ENCODE data around the gene HMSD.

The HMSD gene

GRCh38 chr18:63972002-63972376 is 22.9 kb downstream of the HMSD start:
- TF ChIP-seq RAD21 (IDR thresholded peaks at IDR 0.05; ENCODE audit: low read depth) (no peak), FOXM1 (IDR thresholded peaks at IDR 0.05; ENCODE audit: borderline replicate concordance, low read depth) (no peak), REST (IDR thresholded peaks at IDR 0.05; ENCODE audit: low read depth) (no peak), CREB1 (IDR thresholded peaks at IDR 0.05; ENCODE audit: low read depth) (no peak), EGR1 (IDR thresholded peaks at IDR 0.05) (no peak), TCF12 (IDR thresholded peaks at IDR 0.05; ENCODE audit: low read depth) (no peak), YY1 (IDR thresholded peaks at IDR 0.05; ENCODE audit: low read depth) (no peak), TAF1 (IDR thresholded peaks at IDR 0.05; ENCODE audit: low read depth) (no peak), NFIC (IDR thresholded peaks at IDR 0.05) (no peak), ZBTB7A (IDR thresholded peaks at IDR 0.05; ENCODE audit: low read depth) (no peak), USF1 (IDR thresholded peaks at IDR 0.05) (no peak), EP300 (IDR thresholded peaks at IDR 0.05; ENCODE audit: borderline replicate concordance) (no peak), TEAD4 (IDR thresholded peaks at IDR 0.05) (no peak), CEBPB (IDR thresholded peaks at IDR 0.05) (no peak)
- TF ChIP-seq, protein P1, sequence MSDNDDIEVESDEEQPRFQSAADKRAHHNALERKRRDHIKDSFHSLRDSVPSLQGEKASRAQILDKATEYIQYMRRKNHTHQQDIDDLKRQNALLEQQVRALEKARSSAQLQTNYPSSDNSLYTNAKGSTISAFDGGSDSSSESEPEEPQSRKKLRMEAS (IDR thresholded peaks at IDR 0.05), result no peak

DNA sequence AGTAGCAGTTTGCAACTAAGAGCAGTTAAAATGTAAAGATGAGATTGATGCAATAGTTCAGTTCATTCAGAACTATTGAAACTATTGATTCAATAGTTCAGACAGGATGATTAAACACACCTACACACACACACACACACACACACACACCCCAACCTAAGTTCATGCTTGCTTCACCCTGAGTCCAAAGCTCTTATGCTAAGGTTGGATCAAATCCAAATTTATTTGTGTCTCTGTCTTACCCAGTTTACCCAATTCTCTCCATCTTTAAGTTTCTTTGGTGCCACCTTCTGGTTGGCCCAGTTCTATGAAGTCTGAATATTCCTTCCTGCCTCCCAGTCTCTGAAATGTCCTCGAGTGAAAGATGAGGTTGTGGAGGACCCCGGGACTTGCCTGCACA is 25.9 kb downstream of the HMSD start:
- TF ChIP-seq CREB1 (IDR thresholded peaks at IDR 0.05; ENCODE audit: low read depth) (no peak), FOXM1 (IDR thresholded peaks at IDR 0.05; ENCODE audit: borderline replicate concordance, low read depth) (no peak), NFIC (IDR thresholded peaks at IDR 0.05) (no peak), RAD21 (IDR thresholded peaks at IDR 0.05; ENCODE audit: low read depth) (no peak)

- TF ChIP-seq YY1 (IDR thresholded peaks at IDR 0.05; ENCODE audit: low read depth) (no peak), USF1 (IDR thresholded peaks at IDR 0.05) (no peak)
Observed at GRCh38 chr18:63975628-63976027, 26.5 kb downstream of the HMSD start.

GRCh38 chr18:63977040-63977439 is 27.9 kb downstream of the HMSD start:
- no peak for TF ChIP-seq REST (IDR thresholded peaks at IDR 0.05; ENCODE audit: low read depth)
- no peak for TF ChIP-seq CREB1 (IDR thresholded peaks at IDR 0.05; ENCODE audit: low read depth)
- no peak for TF ChIP-seq TCF12 (IDR thresholded peaks at IDR 0.05; ENCODE audit: low read depth)
- TF ChIP-seq CEBPB (IDR thresholded peaks at IDR 0.05), result no peak
- TF ChIP-seq EP300 (IDR thresholded peaks at IDR 0.05; ENCODE audit: borderline replicate concordance), result no peak
- no peak for TF ChIP-seq YY1 (IDR thresholded peaks at IDR 0.05; ENCODE audit: low read depth)

DNA sequence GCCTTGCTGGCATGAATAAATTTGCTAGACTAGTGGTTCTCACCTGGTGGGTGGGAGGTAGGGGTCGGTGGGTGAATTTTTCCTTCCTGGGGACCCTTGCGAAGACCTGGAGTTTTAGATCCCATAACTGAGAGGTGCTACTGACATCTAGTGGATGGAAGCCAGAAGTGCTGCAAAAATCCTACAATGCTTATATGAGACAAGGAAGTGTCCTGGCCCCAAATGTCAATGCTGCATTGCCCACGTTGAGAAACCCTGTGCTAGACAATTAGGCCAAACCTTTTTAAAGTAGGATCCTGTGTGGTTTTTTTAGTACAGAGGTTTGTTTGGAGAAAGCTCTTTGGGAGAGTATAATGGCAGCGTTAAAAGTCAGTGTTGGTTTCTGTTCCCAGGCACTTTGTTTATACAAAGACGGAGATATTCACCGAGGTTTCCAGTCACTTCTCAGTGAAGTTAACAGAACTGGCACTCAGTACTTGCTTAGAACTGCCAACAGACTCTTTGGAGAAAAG is 30.4 kb downstream of the HMSD start:
- TF ChIP-seq TEAD4 (IDR thresholded peaks at IDR 0.05) (peak; percentile 77), CEBPB (IDR thresholded peaks at IDR 0.05) (no peak), USF1 (IDR thresholded peaks at IDR 0.05) (no peak), NFIC (IDR thresholded peaks at IDR 0.05) (no peak), EGR1 (IDR thresholded peaks at IDR 0.05) (no peak), EP300 (IDR thresholded peaks at IDR 0.05; ENCODE audit: borderline replicate concordance) (no peak), RAD21 (IDR thresholded peaks at IDR 0.05; ENCODE audit: low read depth) (peak; percentile 72), TAF1 (IDR thresholded peaks at IDR 0.05; ENCODE audit: low read depth) (no peak)

DNA sequence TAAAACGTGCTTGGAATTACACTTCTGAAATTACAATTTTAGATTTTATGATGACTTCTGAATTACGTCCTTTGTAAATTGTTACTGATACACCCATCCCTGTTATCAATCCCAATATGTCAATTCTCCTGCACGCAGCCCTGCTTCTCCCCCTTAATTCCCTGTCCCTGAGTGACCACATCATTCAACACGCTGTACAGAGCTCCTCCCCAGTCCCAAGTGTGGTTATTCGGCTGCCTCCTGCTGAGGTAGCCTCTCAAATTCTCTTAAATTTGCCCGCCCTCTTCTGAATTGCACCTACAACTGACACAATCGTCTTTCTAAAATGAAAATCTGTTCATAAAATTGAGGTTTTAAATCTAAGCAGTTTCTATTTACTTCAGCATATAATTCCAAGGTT is 30.9 kb downstream of the HMSD start:
- no peak for TF ChIP-seq USF1 (IDR thresholded peaks at IDR 0.05)
- no peak for TF ChIP-seq TCF12 (IDR thresholded peaks at IDR 0.05; ENCODE audit: low read depth)
- TF ChIP-seq FOXM1 (IDR thresholded peaks at IDR 0.05; ENCODE audit: borderline replicate concordance, low read depth), result no peak
- TF ChIP-seq, protein P1 (IDR thresholded peaks at IDR 0.05), result no peak
- TF ChIP-seq EP300 (IDR thresholded peaks at IDR 0.05; ENCODE audit: borderline replicate concordance), result no peak
- TF ChIP-seq EGR1 (IDR thresholded peaks at IDR 0.05), result no peak
- no peak for TF ChIP-seq TEAD4 (IDR thresholded peaks at IDR 0.05)
- no peak for TF ChIP-seq RAD21 (IDR thresholded peaks at IDR 0.05; ENCODE audit: low read depth)
- TF ChIP-seq TAF1 (IDR thresholded peaks at IDR 0.05; ENCODE audit: low read depth), result no peak
- no peak for TF ChIP-seq NFIC (IDR thresholded peaks at IDR 0.05)
- no peak for TF ChIP-seq CREB1 (IDR thresholded peaks at IDR 0.05; ENCODE audit: low read depth)
- no peak for TF ChIP-seq CEBPB (IDR thresholded peaks at IDR 0.05)
- no peak for TF ChIP-seq REST (IDR thresholded peaks at IDR 0.05; ENCODE audit: low read depth)
- no peak for TF ChIP-seq ZBTB7A (IDR thresholded peaks at IDR 0.05; ENCODE audit: low read depth)
- no peak for TF ChIP-seq YY1 (IDR thresholded peaks at IDR 0.05; ENCODE audit: low read depth)
